Activated CD4-positive, alpha-beta T cell treated with anti-CD3 and anti-CD28 coated beads for 36 hours (primary cell): ENCODE data around the gene GET3. TPM values are rescaled to one million over a fixed set of nuclear protein-coding genes. Genes with fewer than 3 reads are reported as not detected.
A peak's percentile ranks its signal among the peaks of the same experiment; 100 is the strongest.
"Not testable (repeated sequence)": the region's sequence is repeated elsewhere in the genome, so short reads cannot be mapped to it uniquely, and the experiment has no call there.

ENCODE experiments used
- ATAC-seq: fragments of 200-7000 bp; cut with Tn5 transposase; one replicate; pipeline ENCODE4 v1.10.0; 2021; ENCODE audit warnings: mild to moderate bottlenecking, moderate library complexity
- CTCF ChIA-PET: fragments of 350-600 bp; sonication (Branson Sonifier 250); formaldehyde crosslinking; loops from one replicate; lab custom pipeline; 2021; ENCODE audit warnings: antibody characterized with exemption; lab: Charles Lee
- POLR2A ChIA-PET: fragments of 350-600 bp; sonication (Branson Sonifier 250); formaldehyde crosslinking; loops from one replicate; lab custom pipeline; 2021; ENCODE audit warnings: antibody characterized with exemption, inconsistent platforms; lab: Charles Lee
- DNase-seq: peaks from one replicate; pipeline ENCODE4 v3.0.0-alpha.2; 2020
- H3K27ac Mint-ChIP-seq: one replicate; pipeline ENCODE4 v1.8.0; 2021; ENCODE audit warnings: mixed read lengths
- H3K27me3 Mint-ChIP-seq: one replicate; pipeline ENCODE4 v1.8.0; 2021; ENCODE audit warnings: mixed read lengths
- H3K36me3 Mint-ChIP-seq: one replicate; pipeline ENCODE4 v1.8.0; 2021; ENCODE audit warnings: low read depth, mixed read lengths
- H3K4me1 Mint-ChIP-seq: one replicate; pipeline ENCODE4 v1.8.0; 2021; ENCODE audit warnings: mixed read lengths
- H3K4me3 Mint-ChIP-seq: one replicate; pipeline ENCODE4 v1.8.0; 2021; ENCODE audit warnings: mild to moderate bottlenecking, moderate library complexity, mixed read lengths
- H3K9me3 Mint-ChIP-seq: one replicate; pipeline ENCODE4 v1.8.0; 2021; ENCODE audit warnings: low read depth, mixed read lengths
- intact Hi-C, 2 experiments: fragments of 100-400 bp; cut with DNase I in 1 of 2; cut with micrococcal nuclease in 1 of 2; formaldehyde crosslinking; loops; one replicate each; pipeline versions ENCODE4 v1.14.2 to v1.15.1; 2022 to 2024; cut with DNase I, micrococcal nuclease
- total RNA-seq, 2 experiments: library from RNA; stranded (reverse); gene quantifications; one replicate each; pipeline ENCODE4 v1.2.3, GENCODE V29; 2021

Gene GET3
- total RNA-seq, 2 experiments from 2014 or later = 53.7 to 61.9 TPM

DNA sequence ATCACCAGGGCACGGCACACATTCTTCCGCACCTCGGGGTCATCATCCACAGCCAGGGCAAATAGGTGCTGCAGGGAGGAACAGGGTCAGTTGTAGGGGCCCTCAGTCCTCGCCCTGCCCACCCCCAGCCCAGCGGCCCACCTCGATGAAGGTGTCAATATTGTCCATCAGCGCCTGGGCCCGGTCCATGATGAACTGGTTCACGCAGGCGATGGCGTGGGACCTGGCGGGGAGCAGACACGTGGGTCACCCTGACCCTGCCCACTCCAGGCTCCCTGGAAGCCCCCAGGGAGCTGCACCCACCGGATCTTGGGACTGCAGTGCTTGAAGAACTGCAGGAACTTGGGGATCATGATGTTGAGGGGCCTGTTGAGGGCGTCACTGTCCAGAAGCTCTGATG lies 22.2 kb upstream of the GET3 start:
- H3K27me3 Mint-ChIP-seq = no peaks in the 10 kb centered on the region
- CTCF ChIA-PET = interaction anchor here (0.9 to 1.5 kb wide), 3 partner anchors 18 to 133 kb away, joined by 3 to 6 read pairs (median 4); no protein-coding TSS in a partner anchor
- H3K36me3 Mint-ChIP-seq = peaks cover 62% of the 10 kb centered on the region
- H3K9me3 Mint-ChIP-seq = no peaks in the 10 kb centered on the region
- no peak for ATAC-seq
- H3K4me3 Mint-ChIP-seq = no peak overlapping the region
- intact Hi-C loops = loop anchor here in 1 of 2 experiments (5.0 kb wide), 1 partner anchor 42 kb away; no protein-coding TSS in a partner anchor
- POLR2A ChIA-PET = no interaction called here
- no peak overlapping the region for H3K27ac Mint-ChIP-seq
- peaks cover 19% of the 10 kb centered on the region for H3K4me1 Mint-ChIP-seq
- DNase-seq = no peak

DNA sequence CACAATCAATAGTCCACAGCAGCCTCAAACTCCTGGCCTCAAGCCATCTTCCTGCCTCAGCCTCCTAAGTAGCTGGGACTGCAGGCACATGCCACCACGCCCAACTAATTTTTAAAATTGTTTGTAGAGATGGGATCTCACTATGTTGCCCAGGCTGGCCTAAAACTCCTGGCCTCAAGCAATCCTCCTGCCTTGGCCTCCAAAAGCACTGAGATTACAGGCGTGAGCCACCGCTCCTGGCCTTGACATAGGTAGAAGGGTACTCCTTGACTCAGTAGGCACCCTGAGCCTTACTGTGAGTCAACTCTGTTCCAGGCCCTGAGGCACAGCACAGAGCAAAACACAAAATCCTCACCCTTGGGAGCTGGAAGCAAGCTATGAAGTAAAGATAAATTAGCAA lies 21.4 kb upstream of the GET3 start:
- H3K27ac Mint-ChIP-seq = no peak overlapping the region
- ATAC-seq = no peak
- H3K4me3 Mint-ChIP-seq = no peak overlapping the region
- DNase-seq = no peak
- ChIA-PET POLR2A (no interaction called here), CTCF (interaction anchor here (0.9 to 1.7 kb wide), 5 partner anchors 17 to 132 kb away, joined by 3 to 6 read pairs (median 4); no protein-coding TSS in a partner anchor)
- intact Hi-C loops = loop anchor here in 1 of 2 experiments (5.0 kb wide), 1 partner anchor 41 kb away; no protein-coding TSS in a partner anchor
- no peaks in the 10 kb centered on the region for H3K9me3 Mint-ChIP-seq
- H3K4me1 Mint-ChIP-seq = peaks cover 26% of the 10 kb centered on the region
- no peaks in the 10 kb centered on the region for H3K27me3 Mint-ChIP-seq
- H3K36me3 Mint-ChIP-seq = peaks cover 59% of the 10 kb centered on the region

DNA sequence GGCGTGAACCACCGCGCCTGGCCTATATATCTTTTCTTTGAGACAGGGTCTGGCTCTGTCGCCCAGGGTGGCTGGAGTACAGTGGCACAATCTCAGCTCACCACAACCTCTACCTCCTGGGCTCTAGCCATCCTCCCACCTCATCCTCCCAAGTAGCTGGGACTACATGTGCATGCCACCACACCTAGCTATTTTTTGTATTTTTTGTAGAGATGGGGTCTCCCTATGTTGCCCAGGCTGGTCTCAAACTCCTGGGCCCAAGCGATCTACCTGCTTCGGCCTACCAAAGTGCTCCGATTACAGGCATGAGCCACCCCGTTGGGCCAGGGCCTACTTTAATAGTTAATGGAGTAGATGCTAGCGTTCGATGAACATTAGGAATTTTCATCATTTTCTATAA lies 17.0 kb upstream of the GET3 start:
- peaks cover 53% of the 10 kb centered on the region for H3K36me3 Mint-ChIP-seq
- ChIA-PET POLR2A (no interaction called here), CTCF (interaction anchor here (1.8 to 3.5 kb wide), 2 partner anchors 37 to 40 kb away, joined by 4 to 12 read pairs; no protein-coding TSS in a partner anchor)
- peaks cover 35% of the 10 kb centered on the region for H3K4me1 Mint-ChIP-seq
- ATAC-seq (no peak), DNase-seq (no peak)
- intact Hi-C loops = loop anchor here (5.0 kb wide), 2 partner anchors 217 to 227 kb away; partner anchors contain the start of genes CALR (in 1 of the 2) and RAD23A (in 1 of the 2)
- H3K27me3 Mint-ChIP-seq = no peaks in the 10 kb centered on the region
- H3K4me3 Mint-ChIP-seq = peak overlapping the region; percentile 99
- H3K27ac Mint-ChIP-seq = peak overlapping the region; percentile 88
- no peaks in the 10 kb centered on the region for H3K9me3 Mint-ChIP-seq

DNA sequence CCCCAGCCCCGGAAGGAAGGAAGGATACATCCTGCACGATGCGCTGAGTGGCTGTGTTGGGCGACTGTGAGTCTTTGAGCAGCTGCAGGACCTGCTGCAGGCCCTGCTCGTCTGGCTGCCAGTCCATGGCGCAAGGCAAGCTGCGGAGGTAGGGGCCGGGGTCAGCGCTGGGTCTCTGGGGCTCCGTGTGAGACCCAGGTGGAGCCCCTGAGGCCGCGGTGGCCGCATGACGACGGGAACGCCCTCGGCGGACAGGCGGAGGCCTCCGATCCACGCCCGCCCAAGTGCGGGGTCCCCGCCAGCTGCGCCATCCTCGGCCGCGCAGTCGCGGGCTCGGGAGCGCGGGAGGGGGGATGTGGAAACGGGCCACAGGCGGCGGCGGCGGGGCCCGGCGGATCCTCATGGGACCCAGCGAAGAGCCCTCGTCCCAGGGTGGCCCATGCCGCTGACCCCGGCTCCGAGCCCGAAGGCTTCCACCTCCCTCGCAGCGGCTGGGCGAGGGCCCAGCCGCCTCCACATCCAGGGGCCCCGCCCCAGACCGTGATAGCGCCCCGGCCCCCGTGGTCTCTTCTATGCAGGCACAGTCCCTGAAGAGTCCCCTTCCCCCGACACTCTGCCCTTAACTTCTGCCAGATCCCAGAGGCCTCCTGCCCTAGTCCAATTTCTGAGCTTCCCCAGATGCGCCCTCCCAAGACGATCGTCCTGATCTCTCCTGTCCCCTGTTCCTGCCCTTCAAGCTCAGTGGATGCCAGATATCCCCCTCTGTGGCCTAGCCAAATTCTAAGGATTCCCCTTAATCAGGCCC lies 16.2 kb upstream of the GET3 start:
- Mint-ChIP-seq H3K4me1 (peaks cover 35% of the 10 kb centered on the region), H3K4me3 (peak overlapping the region; percentile 99), H3K36me3 (peaks cover 49% of the 10 kb centered on the region), H3K27me3 (no peaks in the 10 kb centered on the region), H3K9me3 (no peaks in the 10 kb centered on the region), H3K27ac (peak overlapping the region; percentile 88)
- intact Hi-C loops = loop anchor here (5.0 kb wide), 2 partner anchors 216 to 226 kb away; partner anchors contain the start of genes CALR (in 1 of the 2) and RAD23A (in 1 of the 2)
- DNase-seq = peak; percentile 43
- CTCF ChIA-PET = interaction anchor here (0.8 to 4.5 kb wide), 4 partner anchors 10 to 36 kb away, joined by 3 to 36 read pairs (median 8); partner anchors contain the start of genes GET3 and TRIR
- POLR2A ChIA-PET = interaction anchor here (0.6 to 3.5 kb wide), 5 partner anchors 12 to 85 kb away, joined by 3 to 48 read pairs (median 3); partner anchors contain the start of genes GET3 and TRIR
- no peak for ATAC-seq

DNA sequence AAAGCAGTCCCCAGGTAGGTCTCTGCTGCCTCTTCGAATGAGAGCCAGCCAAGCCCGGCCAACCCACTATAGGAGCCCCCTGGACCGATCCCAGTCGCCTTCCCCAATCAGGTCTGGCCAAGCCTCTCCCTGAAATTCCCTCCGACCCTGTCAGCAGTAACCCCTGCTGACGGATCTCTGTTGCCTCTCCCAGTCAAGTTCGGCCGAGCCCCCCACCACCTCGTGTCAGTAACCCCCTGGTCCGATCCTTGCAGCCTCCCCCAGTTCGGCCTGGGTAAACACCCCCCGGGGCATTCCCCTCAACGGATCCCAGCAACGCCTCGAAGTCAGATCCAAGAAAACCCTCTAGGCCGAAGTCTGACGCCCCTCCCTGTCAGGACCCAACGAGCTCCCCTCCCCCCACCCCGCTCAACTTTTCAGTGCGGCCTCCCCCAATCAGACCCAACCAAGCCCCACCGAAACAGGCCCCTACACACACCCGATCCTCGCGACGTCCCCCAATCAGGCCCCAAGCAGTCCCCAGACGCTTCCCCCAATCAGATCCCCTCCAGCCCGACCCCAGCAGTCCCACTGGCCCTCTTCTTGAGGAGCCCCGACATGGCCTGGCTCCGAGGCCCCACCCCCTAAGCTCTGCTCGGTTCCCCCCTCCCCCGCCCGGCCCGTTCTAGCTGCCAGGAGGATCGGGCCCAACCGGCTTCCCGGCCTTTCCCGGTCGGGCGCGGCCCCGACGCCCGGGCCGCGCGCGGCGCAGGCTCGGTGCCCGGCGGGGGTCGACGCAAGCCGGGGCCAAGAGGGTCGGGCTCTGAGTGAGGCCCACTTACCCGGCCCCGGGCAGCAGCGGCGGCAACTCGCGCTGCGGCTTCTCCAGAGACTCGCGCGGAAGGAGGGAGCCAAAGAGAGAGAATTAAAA lies 15.4 kb upstream of the GET3 start:
- no peaks in the 10 kb centered on the region for H3K27me3 Mint-ChIP-seq
- H3K4me3 Mint-ChIP-seq = peak overlapping the region; percentile 99
- ChIA-PET POLR2A (interaction anchor here (0.6 to 3.5 kb wide), 9 partner anchors 8 to 415 kb away, joined by 3 to 48 read pairs (median 3); partner anchors contain the start of genes GET3 and TRIR), CTCF (interaction anchor here (0.8 to 4.5 kb wide), 9 partner anchors 8 to 125 kb away, joined by 3 to 36 read pairs (median 6); partner anchors contain the start of genes GET3 and TRIR)
- H3K27ac Mint-ChIP-seq = peak overlapping the region; percentile 79
- ATAC-seq = peak; percentile 27
- intact Hi-C loops = loop anchor here (1.0 to 5.0 kb wide), 8 partner anchors 26 to 225 kb away; partner anchors contain the start of genes DHPS (in 2 of the 2), CALR (in 1 of the 2), FBXW9 (in 1 of the 2) and HOOK2 (in 1 of the 2)
- peak; percentile 73 for DNase-seq
- no peaks in the 10 kb centered on the region for H3K9me3 Mint-ChIP-seq
- peaks cover 35% of the 10 kb centered on the region for H3K4me1 Mint-ChIP-seq
- H3K36me3 Mint-ChIP-seq = peaks cover 48% of the 10 kb centered on the region

DNA sequence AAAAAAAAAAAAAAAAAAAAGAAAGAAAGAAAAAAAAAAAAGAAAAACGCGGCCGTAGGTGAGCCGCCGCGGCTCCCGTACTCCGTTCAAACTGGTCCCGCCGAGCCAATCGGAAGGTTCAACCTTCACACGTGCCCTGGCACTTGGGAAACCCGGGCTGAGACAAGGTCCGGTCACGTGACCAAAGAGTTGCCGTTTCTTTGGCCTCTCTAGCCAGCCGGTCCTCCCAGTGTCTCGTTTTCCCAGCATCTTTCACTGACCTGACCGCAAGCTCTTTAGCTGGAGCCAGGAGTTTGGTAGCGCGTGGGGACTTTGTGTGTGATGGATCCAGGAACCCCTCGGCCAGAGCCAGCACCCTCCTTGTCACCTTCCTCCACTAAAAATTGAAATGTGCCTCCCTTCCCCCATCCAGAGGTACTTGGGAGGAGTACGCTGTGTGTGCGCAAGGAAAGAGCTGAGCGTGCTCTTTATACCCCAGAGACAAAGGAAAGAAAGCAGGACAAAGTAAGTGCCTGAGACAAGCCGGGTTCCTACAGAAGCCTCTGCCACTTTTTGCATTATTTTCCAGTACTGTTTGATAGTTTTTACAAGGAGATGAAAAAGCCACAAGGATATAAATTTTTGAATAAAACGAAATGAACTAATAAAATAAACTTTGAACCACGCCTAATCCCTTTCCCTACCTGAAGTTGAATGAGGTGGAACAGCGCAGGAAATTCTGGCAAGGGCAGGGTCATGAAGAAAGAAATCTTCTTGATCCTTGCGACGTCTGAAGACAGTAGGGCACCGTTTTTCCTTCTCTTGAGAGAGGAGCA lies 14.5 kb upstream of the GET3 start:
- no peaks in the 10 kb centered on the region for H3K27me3 Mint-ChIP-seq
- DNase-seq (peak; percentile 97), ATAC-seq (peak; percentile 84)
- intact Hi-C loops = loop anchor here (1.0 to 5.0 kb wide), 10 partner anchors 11 to 225 kb away; partner anchors contain the start of genes DHPS (in 2 of the 2), CALR (in 1 of the 2), FBXW9 (in 1 of the 2) and HOOK2 (in 1 of the 2)
- peaks cover 47% of the 10 kb centered on the region for H3K36me3 Mint-ChIP-seq
- CTCF ChIA-PET = interaction anchor here (0.8 to 4.5 kb wide), 10 partner anchors 9 to 124 kb away, joined by 3 to 36 read pairs (median 6); partner anchors contain the start of gene TRIR
- H3K4me3 Mint-ChIP-seq = peak overlapping the region; percentile 99
- H3K27ac Mint-ChIP-seq = peak overlapping the region; percentile 90
- no peaks in the 10 kb centered on the region for H3K9me3 Mint-ChIP-seq
- H3K4me1 Mint-ChIP-seq = peaks cover 35% of the 10 kb centered on the region
- POLR2A ChIA-PET = interaction anchor here (0.5 to 3.5 kb wide), 10 partner anchors 9 to 414 kb away, joined by 3 to 48 read pairs (median 4); partner anchors contain the start of genes GET3, JUNB and TRIR

DNA sequence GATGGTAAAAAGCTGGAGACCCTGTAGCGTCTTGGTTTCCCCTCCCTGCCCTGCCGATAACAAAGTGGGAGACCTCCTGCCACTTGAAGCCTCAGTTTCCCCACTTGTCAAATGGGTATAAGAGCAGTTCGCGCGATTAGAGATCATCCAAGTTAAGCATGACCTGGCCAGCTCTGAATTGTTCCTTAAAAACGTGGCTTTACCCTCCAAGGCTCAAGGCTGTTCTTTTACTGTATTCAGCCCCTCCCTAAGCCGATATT lies 14.0 kb upstream of the GET3 start:
- Mint-ChIP-seq H3K27ac (peak overlapping the region; percentile 90), H3K4me3 (peak overlapping the region; percentile 99), H3K9me3 (no peaks in the 10 kb centered on the region), H3K4me1 (peaks cover 34% of the 10 kb centered on the region), H3K36me3 (peaks cover 51% of the 10 kb centered on the region), H3K27me3 (no peaks in the 10 kb centered on the region)
- CTCF ChIA-PET = interaction anchor here (0.8 to 4.5 kb wide), 11 partner anchors 8 to 177 kb away, joined by 3 to 36 read pairs (median 6); partner anchors contain the start of gene TRIR
- DNase-seq (no peak), ATAC-seq (no peak)
- intact Hi-C loops = loop anchor here (1.0 to 5.0 kb wide), 4 partner anchors 10 to 224 kb away; partner anchors contain the start of genes CALR (in 1 of the 2), RAD23A (in 1 of the 2) and TRIR (in 1 of the 2)
- POLR2A ChIA-PET = interaction anchor here (0.5 to 3.5 kb wide), 8 partner anchors 9 to 70 kb away, joined by 3 to 48 read pairs (median 4); partner anchors contain the start of genes FBXW9, GET3, JUNB and TRIR

DNA sequence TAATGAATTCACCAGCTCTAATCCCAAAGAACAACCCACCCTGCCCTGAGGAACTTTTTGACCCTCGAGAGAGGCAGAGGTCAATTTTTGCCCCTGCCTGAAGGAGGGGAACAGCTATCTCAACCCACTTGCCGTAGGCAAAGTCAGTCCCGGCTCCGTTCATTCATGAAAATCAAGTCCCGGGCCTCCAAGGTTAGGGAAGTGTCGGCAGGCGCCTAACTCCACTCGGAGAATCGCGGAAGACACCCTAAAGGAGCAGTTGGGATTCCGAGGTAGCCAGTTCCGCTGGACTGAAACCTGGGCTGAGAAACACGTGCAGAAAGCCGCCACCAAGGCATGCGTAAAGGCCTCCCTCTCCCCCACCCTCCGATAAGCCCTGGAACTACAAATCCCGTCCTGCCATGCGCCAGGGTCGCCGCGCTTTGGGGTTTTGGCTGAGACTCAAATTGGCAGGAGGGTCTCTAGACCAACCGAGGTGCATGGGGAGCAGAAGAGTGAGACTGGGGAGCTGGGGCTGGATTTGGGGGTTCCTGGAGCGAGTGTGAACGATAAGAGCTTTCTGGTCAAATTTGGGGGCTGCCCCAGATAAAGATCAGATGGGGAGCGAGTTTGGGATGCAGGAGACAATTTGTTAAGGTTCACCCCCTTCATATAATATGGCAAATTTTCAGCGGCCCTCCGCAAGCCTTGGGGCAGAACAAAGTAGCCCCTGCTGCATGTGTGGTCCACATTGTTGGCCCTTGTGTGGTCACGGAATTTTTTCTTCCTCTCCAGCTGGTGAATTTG lies 13.5 kb upstream of the GET3 start, which contains the start of gene TNPO2:
Gene TNPO2 (minus strand): TSS at position 292 of the 786 bp plus-strand sequence. CDS start 2,955 bp downstream, outside the sequence.
- Mint-ChIP-seq H3K4me1 (peaks cover 29% of the 10 kb centered on the region), H3K9me3 (no peaks in the 10 kb centered on the region), H3K36me3 (peaks cover 51% of the 10 kb centered on the region), H3K27me3 (no peaks in the 10 kb centered on the region), H3K4me3 (peak within 1 kb of the TSS; percentile 99), H3K27ac (peak within 1 kb of the TSS; percentile 90)
- CTCF ChIA-PET = interaction anchor here (0.6 to 4.5 kb wide), 16 partner anchors 8 to 178 kb away, joined by 3 to 36 read pairs (median 5); partner anchors contain the start of gene TRIR
- POLR2A ChIA-PET = interaction anchor here (0.5 to 3.5 kb wide), 7 partner anchors 9 to 1224 kb away, joined by 3 to 48 read pairs (median 4); partner anchors contain the start of genes FBXW9, JUNB and TRIR
- peak; percentile 85 for DNase-seq
- peak; percentile 63 for ATAC-seq
- intact Hi-C loops = loop anchor here (1.0 to 5.0 kb wide), 4 partner anchors 9 to 223 kb away; partner anchors contain the start of genes CALR (in 1 of the 2), RAD23A (in 1 of the 2) and TRIR (in 1 of the 2)

DNA sequence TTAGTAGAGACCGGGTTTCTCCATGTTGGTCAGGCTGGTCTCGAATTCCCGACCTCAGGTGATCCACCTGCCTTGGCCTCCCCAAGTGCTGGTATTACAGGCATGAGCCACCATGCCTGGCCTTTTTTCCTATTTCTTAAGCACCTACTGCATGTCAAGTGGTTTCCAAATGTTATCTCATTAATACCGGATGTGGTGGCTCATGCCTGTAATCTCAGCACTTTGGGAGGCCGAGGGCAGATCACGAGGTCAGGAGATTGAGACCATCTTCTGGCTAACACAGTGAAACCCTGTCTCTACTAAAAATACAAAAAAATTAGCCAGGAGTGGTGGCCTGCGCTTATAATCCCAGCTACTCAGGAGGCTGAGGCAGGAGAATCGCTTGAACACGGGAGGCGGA lies 11.7 kb upstream of the GET3 start:
- H3K27ac Mint-ChIP-seq, H3K4me3 Mint-ChIP-seq, H3K9me3 Mint-ChIP-seq, intact Hi-C loops, CTCF ChIA-PET, POLR2A ChIA-PET, DNase-seq, ATAC-seq, H3K27me3 Mint-ChIP-seq: not testable (repeated sequence)
- peaks cover 54% of the 10 kb centered on the region for H3K36me3 Mint-ChIP-seq
- H3K4me1 Mint-ChIP-seq = peaks cover 23% of the 10 kb centered on the region
